Caco-2 (cell line): ENCODE data around the gene NEAT1. TPM values are rescaled to one million over a fixed set of nuclear protein-coding genes. Genes with fewer than 3 reads are reported as not detected.

Experiments
- BruUV-seq: library from RNA; stranded (reverse); fragments of 400-500 nt; replicated peaks from 2 replicates; lab custom pipeline; 2021; lab: Mats Ljungman, UMichigan
- CTCF ChIA-PET: fragments of 300-600 bp; sonication (Branson Sonifier 250); formaldehyde crosslinking; loops from one replicate; lab custom pipeline; 2022; ENCODE audit warnings: antibody characterized with exemption; lab: Charles Lee
- POLR2A ChIA-PET: fragments of 300-600 bp; sonication (Branson Sonifier 250); formaldehyde crosslinking; loops from one replicate; lab custom pipeline; 2022; ENCODE audit warnings: antibody characterized with exemption; lab: Charles Lee
- DNase-seq, 2 experiments: peaks; one replicate each; pipeline versions ENCODE4 v3.0.0 to v3.0.0-alpha.2; 2020 to 2022
- H3K27me3 ChIP-seq: replicated peaks from 2 replicates; pipeline ENCODE4 v1.6.0; 2011; ENCODE audit warnings: low read length; ENCODE audit not compliant: control insufficient read depth, insufficient read depth
- H3K36me3 ChIP-seq: 2 replicates; pipeline ENCODE4 v1.5.1; 2011; ENCODE audit warnings: low read length; ENCODE audit not compliant: control insufficient read depth, insufficient read depth
- H3K4me1 ChIP-seq: fragments of 250-450 bp; sonication (Bioruptor Pico); 2 replicates; pipeline ENCODE4 v1.5.1; 2020; ENCODE audit warnings: mild to moderate bottlenecking
- H3K4me3 ChIP-seq: 2 replicates; pipeline ENCODE4 v1.5.1; 2011; ENCODE audit warnings: low read depth, mild to moderate bottlenecking, control low read depth, low read length
- H3K9me3 ChIP-seq: fragments of 250-450 bp; sonication (Bioruptor Pico); 2 replicates; pipeline ENCODE4 v1.5.1; 2020; ENCODE audit warnings: mild to moderate bottlenecking, moderate library complexity
- H3K27ac Mint-ChIP-seq: one replicate; pipeline ENCODE4 v1.8.0; 2022; ENCODE audit warnings: mixed read lengths; ENCODE audit not compliant: unreplicated experiment
- H3K27me3 Mint-ChIP-seq: one replicate; pipeline ENCODE4 v1.8.0; 2022; ENCODE audit warnings: mixed read lengths; ENCODE audit not compliant: insufficient read depth, unreplicated experiment
- H3K36me3 Mint-ChIP-seq: one replicate; pipeline ENCODE4 v1.8.0; 2022; ENCODE audit warnings: mild to moderate bottlenecking, mixed read lengths; ENCODE audit not compliant: insufficient read depth, unreplicated experiment
- H3K4me1 Mint-ChIP-seq: one replicate; pipeline ENCODE4 v1.8.0; 2022; ENCODE audit warnings: low read depth, mixed read lengths; ENCODE audit not compliant: unreplicated experiment
- H3K4me3 Mint-ChIP-seq: one replicate; pipeline ENCODE4 v1.8.0; 2022; ENCODE audit warnings: mild to moderate bottlenecking, moderate library complexity, mixed read lengths; ENCODE audit not compliant: unreplicated experiment
- H3K9me3 Mint-ChIP-seq: one replicate; pipeline ENCODE4 v1.8.0; 2022; ENCODE audit warnings: mixed read lengths; ENCODE audit not compliant: unreplicated experiment
- intact Hi-C: fragments of 100-400 bp; cut with micrococcal nuclease; formaldehyde crosslinking; loops from one replicate; pipeline ENCODE4 v1.10.0; 2022; ENCODE audit not compliant: unreplicated experiment
- total RNA-seq: library from RNA; stranded (reverse); gene quantifications from 2 replicates; pipeline ENCODE4 v1.2.3, GENCODE V29; 2022
- TF ChIP-seq, protein P1 (sequence below), 2 experiments: fragments of 200-600 bp in 1 of 2; IDR thresholded peaks; 1 replicate in 1 of 2; 2 replicates in 1 of 2; pipeline versions ENCODE4 v1.5.1 to v1.8.0; 2011 to 2022; ENCODE audit warnings: antibody characterized with exemption in 1 of 2, control low read depth in 1 of 2, inconsistent platforms in 1 of 2, low read depth in 1 of 2, low read length in 1 of 2, mild to moderate bottlenecking in 1 of 2, moderate library complexity in 1 of 2; ENCODE audit not compliant: insufficient read depth in 1 of 2, severe bottlenecking in 1 of 2, unreplicated experiment in 1 of 2

Gene NEAT1
- total RNA-seq, 1 experiment from 2014 or later: 254 TPM

DNA sequence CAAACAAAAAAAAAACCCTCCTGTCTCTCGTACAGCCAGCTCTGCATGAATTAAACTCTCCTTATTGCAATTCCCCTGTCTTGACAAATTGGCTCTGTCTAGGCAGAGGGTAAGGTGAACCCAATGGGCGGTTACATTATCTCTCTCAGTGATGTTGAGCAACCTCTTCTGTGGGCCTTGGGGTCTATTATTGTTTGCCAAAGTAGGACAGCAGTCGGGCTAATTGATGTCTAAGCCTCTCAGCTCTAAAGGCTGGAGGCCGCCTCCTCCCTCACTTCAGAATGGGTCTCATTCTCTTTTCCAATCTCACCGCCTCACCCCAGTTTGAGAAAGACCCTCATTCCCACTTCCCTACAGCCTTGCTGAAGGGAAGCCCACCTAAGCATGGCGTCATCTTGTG is 38.8 kb upstream of the NEAT1 start:
- Mint-ChIP-seq H3K36me3 (peaks cover 19% of the 10 kb centered on the region), H3K27me3 (no peaks in the 10 kb centered on the region), H3K27ac (peak overlapping the region; percentile 90), H3K4me3 (peak overlapping the region; percentile 27), H3K4me1 (peaks cover 25% of the 10 kb centered on the region), H3K9me3 (no peaks in the 10 kb centered on the region)
- H3K27me3 ChIP-seq: no peaks in the 10 kb centered on the region
- BruUV-seq: no TSS peak
- TF ChIP-seq, protein P1, sequence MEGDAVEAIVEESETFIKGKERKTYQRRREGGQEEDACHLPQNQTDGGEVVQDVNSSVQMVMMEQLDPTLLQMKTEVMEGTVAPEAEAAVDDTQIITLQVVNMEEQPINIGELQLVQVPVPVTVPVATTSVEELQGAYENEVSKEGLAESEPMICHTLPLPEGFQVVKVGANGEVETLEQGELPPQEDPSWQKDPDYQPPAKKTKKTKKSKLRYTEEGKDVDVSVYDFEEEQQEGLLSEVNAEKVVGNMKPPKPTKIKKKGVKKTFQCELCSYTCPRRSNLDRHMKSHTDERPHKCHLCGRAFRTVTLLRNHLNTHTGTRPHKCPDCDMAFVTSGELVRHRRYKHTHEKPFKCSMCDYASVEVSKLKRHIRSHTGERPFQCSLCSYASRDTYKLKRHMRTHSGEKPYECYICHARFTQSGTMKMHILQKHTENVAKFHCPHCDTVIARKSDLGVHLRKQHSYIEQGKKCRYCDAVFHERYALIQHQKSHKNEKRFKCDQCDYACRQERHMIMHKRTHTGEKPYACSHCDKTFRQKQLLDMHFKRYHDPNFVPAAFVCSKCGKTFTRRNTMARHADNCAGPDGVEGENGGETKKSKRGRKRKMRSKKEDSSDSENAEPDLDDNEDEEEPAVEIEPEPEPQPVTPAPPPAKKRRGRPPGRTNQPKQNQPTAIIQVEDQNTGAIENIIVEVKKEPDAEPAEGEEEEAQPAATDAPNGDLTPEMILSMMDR (IDR thresholded peaks at IDR 0.05; ENCODE audit: insufficient read depth in 1 of 2, low read depth in 1 of 2, low read length in 1 of 2, severe bottlenecking in 1 of 2, unreplicated experiment in 1 of 2): no peak
- intact Hi-C loops: no loop called here
- ChIA-PET POLR2A (interaction anchor here (2.1 kb wide), 1 partner anchor 13 kb away, joined by 4 read pairs; no protein-coding TSS in a partner anchor), CTCF (interaction anchor here (0.7 kb wide), 2 partner anchors 212 to 315 kb away, joined by 3 to 5 read pairs; no protein-coding TSS in a partner anchor)
- H3K4me1 ChIP-seq: peaks cover 50% of the 10 kb centered on the region
- no peaks in the 10 kb centered on the region for H3K36me3 ChIP-seq
- H3K9me3 ChIP-seq: no peaks in the 10 kb centered on the region
- DNase-seq: no peak
- no peak overlapping the region for H3K4me3 ChIP-seq

DNA sequence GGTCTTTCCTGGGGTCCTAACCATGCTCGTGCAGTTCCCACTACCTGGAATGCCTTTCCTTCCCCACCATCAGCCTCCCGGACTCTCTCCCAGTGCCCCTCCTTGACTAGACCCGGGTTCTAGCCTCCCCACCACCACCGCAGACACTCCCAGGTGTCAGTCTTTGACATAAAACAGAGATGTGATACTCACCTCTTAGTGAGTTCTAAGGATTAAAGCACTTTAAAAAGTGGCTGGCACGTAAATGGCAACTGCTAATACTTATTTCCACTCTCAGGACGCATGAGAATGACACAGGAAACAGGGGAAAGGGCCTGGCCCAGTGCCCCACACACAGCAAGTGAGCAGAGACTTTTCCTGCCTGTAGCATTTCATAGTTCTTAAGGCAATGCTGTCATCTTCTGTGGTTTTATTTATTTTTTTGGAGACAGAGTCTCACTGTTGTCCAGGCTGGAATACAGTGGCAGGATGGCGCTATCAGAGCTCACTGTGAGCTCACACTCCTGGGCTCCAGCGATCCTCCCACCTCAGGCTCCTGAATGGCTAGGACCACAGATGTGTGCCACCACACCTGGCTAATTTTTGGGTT is 38.2 kb upstream of the NEAT1 start:
- peak overlapping the region; percentile 90 for H3K27ac Mint-ChIP-seq
- H3K27me3 Mint-ChIP-seq: no peaks in the 10 kb centered on the region
- ChIA-PET CTCF (no interaction called here), POLR2A (no interaction called here)
- H3K9me3 ChIP-seq: no peaks in the 10 kb centered on the region
- peaks cover 19% of the 10 kb centered on the region for H3K36me3 Mint-ChIP-seq
- no peaks in the 10 kb centered on the region; the same call in 1 of the 2 replicates for H3K36me3 ChIP-seq
- TF ChIP-seq, protein P1 (IDR thresholded peaks at IDR 0.05; ENCODE audit: insufficient read depth in 1 of 2, low read depth in 1 of 2, low read length in 1 of 2, severe bottlenecking in 1 of 2, unreplicated experiment in 1 of 2): no peak
- H3K4me1 ChIP-seq: peaks cover 44% of the 10 kb centered on the region
- no peak overlapping the region for H3K4me3 ChIP-seq
- DNase-seq: no peak
- intact Hi-C loops: no loop called here
- H3K9me3 Mint-ChIP-seq: no peaks in the 10 kb centered on the region
- no peaks in the 10 kb centered on the region for H3K27me3 ChIP-seq
- BruUV-seq: no TSS peak
- peak overlapping the region; percentile 27 for H3K4me3 Mint-ChIP-seq
- peaks cover 28% of the 10 kb centered on the region for H3K4me1 Mint-ChIP-seq

DNA sequence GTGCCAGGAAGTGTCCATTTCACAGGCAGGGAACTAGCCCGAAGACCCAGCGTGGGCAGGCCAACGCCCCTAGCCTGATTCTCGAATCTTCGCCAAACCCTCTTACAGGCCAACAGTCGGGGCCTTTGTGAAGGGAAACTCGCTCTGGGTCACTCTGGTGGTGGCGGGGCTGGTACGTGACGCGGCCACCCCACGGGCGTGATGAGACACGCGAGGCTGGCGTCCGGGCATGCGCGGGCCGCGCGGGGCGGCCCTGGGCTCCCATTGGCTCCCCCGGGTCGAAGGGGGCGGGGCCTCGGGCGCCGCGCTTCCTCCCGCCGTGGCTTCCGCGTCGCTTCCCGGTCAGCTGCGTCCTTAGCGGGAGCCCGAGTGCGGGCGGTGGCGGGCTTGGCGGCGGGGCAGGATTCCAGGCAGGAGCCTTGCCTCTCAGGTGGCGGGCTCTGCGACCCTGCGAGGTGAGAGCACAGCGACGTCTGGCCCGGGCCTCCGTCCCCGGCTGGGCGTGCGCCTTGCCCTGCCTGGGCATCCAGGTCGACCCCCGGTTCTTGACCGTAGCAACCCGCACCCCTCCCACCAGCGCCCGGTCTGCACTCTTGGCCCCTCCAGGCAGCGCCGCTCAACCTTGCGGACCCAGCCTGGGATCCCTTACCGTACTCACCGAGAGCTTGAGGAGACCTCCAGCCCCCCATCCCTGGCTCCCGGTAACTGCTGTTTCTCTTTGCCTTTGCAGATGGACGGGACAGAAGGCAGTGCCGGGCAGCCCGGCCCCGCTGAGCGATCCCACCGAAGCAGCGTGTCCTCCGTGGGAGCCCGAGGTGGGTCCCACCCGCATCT is 36.1 kb upstream of the NEAT1 start, which contains the start of gene FRMD8:
TSS of gene FRMD8 (plus strand) at position 331 of the 834 bp plus-strand sequence. CDS start at position 731, 400 bp downstream.
- peak; percentile 85 to 93 for DNase-seq
- Histone ChIP-seq H3K4me1 (peaks cover 25% of the 10 kb centered on the region), H3K9me3 (no peaks in the 10 kb centered on the region), H3K36me3 (no peaks in the 10 kb centered on the region; the same call in 1 of the 2 replicates), H3K27me3 (no peaks in the 10 kb centered on the region), H3K4me3 (peak within 1 kb of the TSS; percentile 95)
- Mint-ChIP-seq H3K4me1 (peaks cover 21% of the 10 kb centered on the region), H3K9me3 (no peaks in the 10 kb centered on the region), H3K27me3 (no peaks in the 10 kb centered on the region), H3K27ac (peak within 1 kb of the TSS; percentile 81), H3K36me3 (peaks cover 27% of the 10 kb centered on the region), H3K4me3 (peak within 1 kb of the TSS; percentile 89)
- POLR2A ChIA-PET: interaction anchor here (0.5 to 2.0 kb wide), 5 partner anchors 15 to 139 kb away, joined by 4 to 13 read pairs (median 7); partner anchors contain the start of genes NEAT1 and SCYL1
- CTCF ChIA-PET: interaction anchor here (0.6 to 0.9 kb wide), 2 partner anchors 15 to 118 kb away, joined by 3 to 5 read pairs; no protein-coding TSS in a partner anchor
- BruUV-seq: TSS peak; percentile 74
- intact Hi-C loops: no loop called here
- TF ChIP-seq, protein P1 (IDR thresholded peaks at IDR 0.05; ENCODE audit: insufficient read depth in 1 of 2, low read depth in 1 of 2, low read length in 1 of 2, severe bottlenecking in 1 of 2, unreplicated experiment in 1 of 2): no peak
